K562 (cell line): ENCODE results near the gene THADA. TPM values are rescaled to one million over a fixed set of nuclear protein-coding genes. Genes with fewer than 3 reads are reported as not detected.

ENCODE experiments used
- CBFA2T2 ChIP-seq: fragments of 450-650 bp; conservative IDR thresholded peaks from 2 replicates; pipeline ENCODE4 v1.6.1; 2017; ENCODE audit warnings: mild to moderate bottlenecking
- CBFA2T3 ChIP-seq: fragments of 450-650 bp; IDR thresholded peaks from 2 replicates; pipeline ENCODE4 v1.6.1; 2017
- CEBPB ChIP-seq: fragments of 450-650 bp; IDR thresholded peaks from 2 replicates; pipeline ENCODE4 v1.6.1; 2016; ENCODE audit warnings: missing genetic modification characterization, missing compliant biosample characterization
- EGR1 ChIP-seq: fragments of 450-650 bp; conservative IDR thresholded peaks from 2 replicates; pipeline ENCODE4 v1.6.1; 2017; ENCODE audit warnings: mild to moderate bottlenecking
- ELF4 ChIP-seq: fragments of 450-650 bp; formaldehyde crosslinking; IDR thresholded peaks from 2 replicates; pipeline ENCODE4 v1.4.0; 2022; ENCODE audit warnings: missing genetic modification characterization
- FOSL1 ChIP-seq: fragments of 200-800 bp; sonication (Bioruptor generic); conservative IDR thresholded peaks from 2 replicates; pipeline ENCODE4 v1.6.1; 2016; ENCODE audit warnings: missing genetic modification characterization, missing compliant biosample characterization
- KDM5B ChIP-seq: fragments of 200-600 bp; sonication (generic); IDR thresholded peaks from 2 replicates; pipeline ENCODE4 v1.6.1; 2012; ENCODE audit warnings: low read depth, mild to moderate bottlenecking, moderate library complexity, low read length, control low read depth, inconsistent platforms; ENCODE audit not compliant: insufficient replicate concordance
- KLF6 ChIP-seq: fragments of 250-450 bp; sonication (Bioruptor Pico); IDR thresholded peaks from 2 replicates; pipeline ENCODE4 v1.4.0; 2020; ENCODE audit warnings: mild to moderate bottlenecking, moderate library complexity, borderline replicate concordance
- L3MBTL2 ChIP-seq: fragments of 450-650 bp; IDR thresholded peaks from 2 replicates; pipeline ENCODE4 v1.6.1; 2016; ENCODE audit warnings: mild to moderate bottlenecking, moderate library complexity
- LCOR ChIP-seq: sonication (generic); formaldehyde crosslinking; IDR thresholded peaks from 2 replicates; pipeline ENCODE4 v1.8.0; 2022; ENCODE audit warnings: mild to moderate bottlenecking, missing genetic modification reagents
- MAFK ChIP-seq: IDR thresholded peaks from 2 replicates; pipeline ENCODE4 v1.6.1; 2011; ENCODE audit warnings: low read length, improper control_type of control experiment
- MEF2D ChIP-seq: conservative IDR thresholded peaks from 2 replicates; pipeline ENCODE4 v1.6.1; 2016; ENCODE audit warnings: low read depth, missing genetic modification characterization, missing compliant biosample characterization
- MLLT1 ChIP-seq, 2 experiments: fragments of 450-650 bp; IDR thresholded peaks; 2 replicates each; pipeline ENCODE4 v1.6.1; 2016
- NCOA1 ChIP-seq: fragments of 450-650 bp; IDR thresholded peaks from 2 replicates; pipeline ENCODE4 v1.6.1; 2016; ENCODE audit warnings: low read depth
- SAFB2 ChIP-seq: fragments of 200-400 bp; formaldehyde crosslinking; IDR thresholded peaks from 2 replicates; pipeline ENCODE4 v1.6.1; 2018; ENCODE audit warnings: borderline replicate concordance, low read length, low read depth, moderate library complexity; ENCODE audit not compliant: severe bottlenecking
- SIN3A ChIP-seq, 2 experiments: fragments of 150-350 bp in 1 of 2; IDR thresholded peaks; 2 replicates each; pipeline ENCODE4 v1.6.1; 2011 to 2016; ENCODE audit warnings: borderline replicate concordance in 2 of 2, low read depth in 2 of 2, low read length in 2 of 2, mild to moderate bottlenecking in 2 of 2, moderate library complexity in 2 of 2; ENCODE audit not compliant: control insufficient read depth in 1 of 2
- SRSF7 ChIP-seq: fragments of 200-400 bp; formaldehyde crosslinking; optimal IDR thresholded peaks from 2 replicates; pipeline ENCODE3; 2017; ENCODE audit warnings: mild to moderate bottlenecking, low read depth, low read length
- THAP7 ChIP-seq: fragments of 250-450 bp; sonication (Bioruptor Pico); IDR thresholded peaks from 2 replicates; pipeline ENCODE4 v1.5.0; 2021
- U2AF1 ChIP-seq: fragments of 200-400 bp; formaldehyde crosslinking; optimal IDR thresholded peaks from 2 replicates; pipeline ENCODE3; 2017; ENCODE audit warnings: mild to moderate bottlenecking, low read depth, low read length, moderate library complexity
- ZBED1 ChIP-seq: IDR thresholded peaks from 2 replicates; pipeline ENCODE4 v1.6.1; 2014
- ZNF165 ChIP-seq: fragments of 250-450 bp; sonication (Bioruptor Pico); IDR thresholded peaks from 2 replicates; pipeline ENCODE4 v1.4.0; 2020; ENCODE audit warnings: borderline replicate concordance
- ZNF224 ChIP-seq: sonication (generic); formaldehyde crosslinking; IDR thresholded peaks from 2 replicates; pipeline ENCODE4 v1.8.0; 2022; ENCODE audit warnings: mild to moderate bottlenecking, missing genetic modification reagents
- ZNF239 ChIP-seq: fragments of 250-450 bp; sonication (Bioruptor Pico); IDR thresholded peaks from 2 replicates; pipeline ENCODE4 v1.4.0; 2020; ENCODE audit warnings: mild to moderate bottlenecking
- ZNF695 ChIP-seq: fragments of 450-650 bp; formaldehyde crosslinking; IDR thresholded peaks from 2 replicates; pipeline ENCODE4 v1.4.0; 2020; ENCODE audit warnings: mild to moderate bottlenecking, moderate library complexity
- ZNF696 ChIP-seq: fragments of 250-450 bp; sonication (Bioruptor Pico); conservative IDR thresholded peaks from 2 replicates; pipeline ENCODE4 v1.4.0; 2020; ENCODE audit warnings: mild to moderate bottlenecking, moderate library complexity
- polyA plus RNA-seq, 8 experiments: library from polyadenylated mRNA; depleted of rRNA in 4 of 8; stranded (reverse) in 5 of 8; unstranded in 3 of 8; fragments of >200 nt; fragmentation: Nextera tagmentation in 2 of 8; fragmentation: Illumina TruSeq in 1 of 8; extraction: Ambion mirVana in 2 of 8; extraction: Trizol in 1 of 8; gene quantifications; 2 replicates each; pipeline versions ENCODE4 v1.2.1 to v1.2.3, GENCODE V29; 2011 to 2014; ENCODE audit warnings: inconsistent platforms in 1 of 8, missing spikeins in 1 of 8
- total RNA-seq, 7 experiments: library from RNA; depleted of rRNA in 6 of 7; stranded (reverse); fragments of >200 nt in 6 of 7; fragmentation: Illumina TruSeq in 2 of 7; extraction: Trizol in 2 of 7; gene quantifications; 2 replicates each; pipeline versions ENCODE4 v1.2.1 to v1.2.3, GENCODE V29; 2011 to 2021; ENCODE audit warnings: low replicate concordance in 1 of 7
- TF ChIP-seq, protein P1 (sequence below): sonication (generic); formaldehyde crosslinking; IDR thresholded peaks from 2 replicates; pipeline ENCODE4 v1.8.0; 2022; ENCODE audit warnings: missing genetic modification reagents, mild to moderate bottlenecking, borderline replicate concordance

Gene THADA
- total and polyA plus RNA-seq, 9 of the 15 experiments (the other 6 are each of a cell fraction or from before 2014, with no cell fraction given), result 17.8 to 34.7 (median 31.9) TPM

DNA sequence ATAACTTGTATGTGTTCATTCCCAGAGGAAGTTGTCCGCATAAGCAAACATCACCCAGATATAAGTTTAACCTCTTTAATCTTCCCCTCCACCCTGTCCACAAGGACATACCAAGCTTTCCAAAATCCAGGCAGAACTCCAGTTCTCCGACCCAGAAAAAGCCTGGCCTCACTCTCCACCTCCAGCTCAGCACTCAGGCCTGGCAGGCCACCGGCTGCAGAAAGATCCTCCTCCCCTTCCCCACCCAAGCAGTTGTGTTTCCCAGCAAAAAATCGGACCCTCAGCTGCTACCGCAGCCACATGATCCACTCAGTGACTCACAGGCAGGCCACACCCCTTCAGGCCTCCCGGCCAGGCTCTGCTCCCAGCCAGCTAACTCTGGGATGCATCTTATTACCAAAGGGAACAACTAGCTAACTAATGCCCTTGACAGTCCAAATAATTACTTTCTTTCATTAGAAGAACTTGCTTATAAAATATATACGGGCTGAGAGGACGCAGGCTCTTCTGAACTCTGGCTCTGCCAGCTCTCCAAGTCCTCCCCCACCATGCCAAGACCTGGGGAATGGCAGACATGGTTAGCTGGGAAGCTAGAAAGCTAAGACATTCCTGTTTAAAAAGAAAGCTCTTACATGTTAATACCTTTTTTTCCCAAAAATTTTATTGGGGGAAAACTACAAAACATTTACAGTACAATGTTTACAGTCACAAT, 373.9 kb downstream of the THADA start (continued):
- no peak for TF ChIP-seq THAP7 (CRISPR knock-in tag)
- TF ChIP-seq KDM5B, result peak; percentile 64
- no peak for TF ChIP-seq MEF2D (tag)
- TF ChIP-seq L3MBTL2, result peak; percentile 26; the same call in 1 of the 2 replicates
- no peak for TF ChIP-seq ZNF165
- TF ChIP-seq FOSL1 (tag), result peak; percentile 95
- no peak for TF ChIP-seq CEBPB (tag)
- TF ChIP-seq U2AF1, result no peak
- TF ChIP-seq EGR1, result no peak
- no peak for TF ChIP-seq SAFB2
- TF ChIP-seq MAFK, result peak; percentile 10; the same call in 1 of the 2 replicates
- no peak for TF ChIP-seq ZNF224 (CRISPR knock-in tag)
- 0 out of 2 replicates have a peak, but pooled peaks have one; percentile 27 for TF ChIP-seq KLF6 (CRISPR knock-in tag)
- TF ChIP-seq MLLT1 (IDR thresholded peaks at IDR 0.05), result peak; percentile 84 to 97; a peak in 3 of 4 replicates
- TF ChIP-seq ZNF695 (CRISPR knock-in tag), result no peak
- TF ChIP-seq SIN3A (IDR thresholded peaks at IDR 0.05; ENCODE audit: borderline replicate concordance in 2 of 2, control insufficient read depth in 1 of 2, low read depth in 2 of 2, low read length in 2 of 2), result peak; percentile 93 to 98
- no peak; the same call in 1 of the 2 replicates for TF ChIP-seq LCOR
- TF ChIP-seq ZBED1, result no peak
- 0 out of 2 replicates have a peak, but pooled peaks have one; percentile 18 for TF ChIP-seq CBFA2T3
- no peak for TF ChIP-seq ZNF696
- TF ChIP-seq CBFA2T2, result peak; percentile 69
- no peak for TF ChIP-seq SRSF7
- no peak for TF ChIP-seq NCOA1
- TF ChIP-seq, protein P1, sequence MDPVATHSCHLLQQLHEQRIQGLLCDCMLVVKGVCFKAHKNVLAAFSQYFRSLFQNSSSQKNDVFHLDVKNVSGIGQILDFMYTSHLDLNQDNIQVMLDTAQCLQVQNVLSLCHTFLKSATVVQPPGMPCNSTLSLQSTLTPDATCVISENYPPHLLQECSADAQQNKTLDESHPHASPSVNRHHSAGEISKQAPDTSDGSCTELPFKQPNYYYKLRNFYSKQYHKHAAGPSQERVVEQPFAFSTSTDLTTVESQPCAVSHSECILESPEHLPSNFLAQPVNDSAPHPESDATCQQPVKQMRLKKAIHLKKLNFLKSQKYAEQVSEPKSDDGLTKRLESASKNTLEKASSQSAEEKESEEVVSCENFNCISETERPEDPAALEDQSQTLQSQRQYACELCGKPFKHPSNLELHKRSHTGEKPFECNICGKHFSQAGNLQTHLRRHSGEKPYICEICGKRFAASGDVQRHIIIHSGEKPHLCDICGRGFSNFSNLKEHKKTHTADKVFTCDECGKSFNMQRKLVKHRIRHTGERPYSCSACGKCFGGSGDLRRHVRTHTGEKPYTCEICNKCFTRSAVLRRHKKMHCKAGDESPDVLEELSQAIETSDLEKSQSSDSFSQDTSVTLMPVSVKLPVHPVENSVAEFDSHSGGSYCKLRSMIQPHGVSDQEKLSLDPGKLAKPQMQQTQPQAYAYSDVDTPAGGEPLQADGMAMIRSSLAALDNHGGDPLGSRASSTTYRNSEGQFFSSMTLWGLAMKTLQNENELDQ, result no peak
- TF ChIP-seq ZNF239, result no peak
- TF ChIP-seq ELF4 (CRISPR knock-in tag), result no peak; the same call in 1 of the 2 replicates
